Uterus (tissue), 4 donors: ENCODE data around the gene CDKL4. TPM values are rescaled to one million over a fixed set of nuclear protein-coding genes. Genes with fewer than 3 reads are reported as not detected.
"Not testable (repeated sequence)": the region's sequence is repeated elsewhere in the genome, so short reads cannot be mapped to it uniquely, and the experiment has no call there.

Experiments used
- DNase-seq, 2 donors: peaks; one replicate each; pipeline ENCODE4 v3.0.0-alpha.2; 2019 to 2020
- H3K27ac ChIP-seq, 2 donors: fragments of 200-600 bp; sonication (generic); 1 replicate in 1 of 2; 2 replicates in 1 of 2; pipeline ENCODE4 v1.5.1; 2016 to 2018
- H3K27me3 ChIP-seq, 2 donors: fragments of 200-600 bp; sonication (generic); one replicate each; pipeline ENCODE4 v1.5.1; 2018 to 2019; ENCODE audit warnings: control low read depth in 1 of 2
- H3K36me3 ChIP-seq, 2 donors: fragments of 200-600 bp; sonication (generic); one replicate each; pipeline ENCODE4 v1.5.1; 2019; ENCODE audit warnings: control low read depth in 1 of 2
- H3K4me1 ChIP-seq, 2 donors: fragments of 200-600 bp; sonication (generic); one replicate each; pipeline ENCODE4 v1.5.1; 2018 to 2019; ENCODE audit warnings: control low read depth in 1 of 2
- H3K4me3 ChIP-seq, 2 donors: fragments of 200-600 bp; sonication (generic); 1 replicate in 1 of 2; 2 replicates in 1 of 2; pipeline ENCODE4 v1.5.1; 2018 to 2019; ENCODE audit warnings: mild to moderate bottlenecking in 1 of 2
- H3K9me3 ChIP-seq, 2 donors: fragments of 200-600 bp; sonication (generic); one replicate each; pipeline ENCODE4 v1.5.1; 2019; ENCODE audit warnings: control low read depth in 1 of 2
- POLR2A ChIP-seq, 2 donors: fragments of 450-650 bp; IDR thresholded peaks; one replicate each; pipeline ENCODE4 v1.6.1; 2016; ENCODE audit warnings: antibody characterized with exemption in 2 of 2, mild to moderate bottlenecking in 1 of 2, moderate library complexity in 1 of 2
- intact Hi-C: fragments of 100-400 bp; cut with DNase I; formaldehyde crosslinking; loops from one replicate; pipeline ENCODE4 v1.15.1; 2023; ENCODE audit warnings: low total_unique reads
- total RNA-seq, 4 donors: library from RNA; depleted of rRNA in 3 of 4; stranded (reverse); fragments of >200 nt in 3 of 4; gene quantifications; one replicate each; pipeline versions ENCODE4 v1.1.0 to v1.2.4, GENCODE V29; 2014 to 2023
- TF ChIP-seq, protein P1 (sequence below), 4 experiments: fragments of 200-600 bp in 2 of 4; fragments of 450-650 bp in 2 of 4; sonication (generic) in 2 of 4; IDR thresholded peaks; one replicate each; pipeline ENCODE4 v1.5.1; 2016 to 2019; ENCODE audit warnings: antibody characterized with exemption in 4 of 4, mild to moderate bottlenecking in 2 of 4, moderate library complexity in 1 of 4
- donor health status: DM: yes; HTN: yes; CAD: no.

CDKL4 gene
- total RNA-seq, 4 donors from 2014 or later: 0.59 to 3.2 (median 2.1) TPM; not detected in 1

DNA sequence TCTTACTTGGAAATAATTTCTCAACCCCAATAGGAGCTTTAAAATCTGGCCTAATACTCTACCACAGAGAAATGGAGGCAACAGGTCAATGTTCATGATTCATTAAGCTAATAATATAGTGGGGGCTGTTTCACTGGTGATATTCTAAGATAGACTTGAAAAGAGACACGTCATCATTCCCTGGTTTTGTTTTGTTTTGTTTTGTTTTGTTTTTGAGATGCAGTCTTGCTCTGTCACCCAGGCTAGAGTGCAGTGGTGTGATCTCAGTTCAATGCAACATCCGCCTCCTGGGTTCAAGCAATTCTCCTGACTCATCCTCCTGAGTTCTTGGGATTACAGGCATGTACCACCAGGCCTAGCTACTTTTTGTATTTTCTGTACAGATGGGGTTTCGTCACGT lies 85.4 kb downstream of the CDKL4 start:
- Histone ChIP-seq H3K27ac (no peak overlapping the region), H3K36me3 (no peaks in the 10 kb centered on the region), H3K4me1 (no peaks in the 10 kb centered on the region), H3K9me3 (no peaks in the 10 kb centered on the region), H3K27me3 (no peaks in the 10 kb centered on the region), H3K4me3 (no peak overlapping the region)
- TF ChIP-seq, protein P1, sequence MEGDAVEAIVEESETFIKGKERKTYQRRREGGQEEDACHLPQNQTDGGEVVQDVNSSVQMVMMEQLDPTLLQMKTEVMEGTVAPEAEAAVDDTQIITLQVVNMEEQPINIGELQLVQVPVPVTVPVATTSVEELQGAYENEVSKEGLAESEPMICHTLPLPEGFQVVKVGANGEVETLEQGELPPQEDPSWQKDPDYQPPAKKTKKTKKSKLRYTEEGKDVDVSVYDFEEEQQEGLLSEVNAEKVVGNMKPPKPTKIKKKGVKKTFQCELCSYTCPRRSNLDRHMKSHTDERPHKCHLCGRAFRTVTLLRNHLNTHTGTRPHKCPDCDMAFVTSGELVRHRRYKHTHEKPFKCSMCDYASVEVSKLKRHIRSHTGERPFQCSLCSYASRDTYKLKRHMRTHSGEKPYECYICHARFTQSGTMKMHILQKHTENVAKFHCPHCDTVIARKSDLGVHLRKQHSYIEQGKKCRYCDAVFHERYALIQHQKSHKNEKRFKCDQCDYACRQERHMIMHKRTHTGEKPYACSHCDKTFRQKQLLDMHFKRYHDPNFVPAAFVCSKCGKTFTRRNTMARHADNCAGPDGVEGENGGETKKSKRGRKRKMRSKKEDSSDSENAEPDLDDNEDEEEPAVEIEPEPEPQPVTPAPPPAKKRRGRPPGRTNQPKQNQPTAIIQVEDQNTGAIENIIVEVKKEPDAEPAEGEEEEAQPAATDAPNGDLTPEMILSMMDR (IDR thresholded peaks at IDR 0.05): no peak
- no peak for TF ChIP-seq POLR2A (IDR thresholded peaks at IDR 0.05)
- no peak for DNase-seq
- intact Hi-C loops: no loop called here

DNA sequence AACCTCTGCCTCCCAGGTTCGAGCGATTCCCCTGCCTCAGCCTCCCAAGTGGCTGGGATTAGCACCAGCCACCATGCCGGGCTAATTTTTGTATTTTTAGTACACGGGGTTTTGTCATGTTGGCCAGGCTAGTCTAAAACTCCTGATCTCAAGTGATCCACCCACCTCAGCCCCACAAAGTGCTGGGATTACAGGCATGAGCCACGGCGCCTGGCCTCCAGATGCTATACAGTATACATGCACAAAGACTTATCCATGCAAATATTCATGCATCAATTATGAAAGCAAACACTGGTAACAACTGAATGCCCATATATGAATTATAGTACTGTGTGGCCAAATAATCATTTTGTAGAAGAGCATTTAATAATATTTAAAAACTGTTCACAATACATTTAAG lies 86.9 kb downstream of the CDKL4 start:
- DNase-seq: no peak
- Histone ChIP-seq H3K9me3 (no peaks in the 10 kb centered on the region), H3K4me3 (no peak overlapping the region), H3K27ac (no peak overlapping the region), H3K36me3 (no peaks in the 10 kb centered on the region), H3K27me3 (no peaks in the 10 kb centered on the region), H3K4me1 (no peaks in the 10 kb centered on the region)
- intact Hi-C loops: no loop called here
- TF ChIP-seq POLR2A (IDR thresholded peaks at IDR 0.05): no peak
- TF ChIP-seq, protein P1 (IDR thresholded peaks at IDR 0.05): no peak

DNA sequence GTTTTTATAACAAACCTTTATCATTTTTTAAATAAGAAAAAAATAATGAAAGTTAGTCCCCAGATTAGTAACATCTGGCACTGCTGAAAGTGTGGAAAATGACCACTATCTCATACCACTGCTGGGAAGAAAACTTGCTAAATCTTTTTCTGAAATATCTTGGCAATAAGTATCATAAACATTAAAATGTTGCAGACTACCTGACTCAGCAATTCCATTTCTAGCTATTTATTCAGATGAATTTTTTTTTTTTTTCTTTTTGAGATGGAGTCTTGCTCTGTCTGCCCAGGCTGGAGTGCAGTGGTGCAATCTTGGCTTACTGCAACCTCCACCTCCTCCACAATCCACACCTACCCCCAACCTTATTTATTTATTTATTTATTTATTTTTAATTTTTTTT lies 87.7 kb downstream of the CDKL4 start:
- Histone ChIP-seq H3K27me3 (no peaks in the 10 kb centered on the region), H3K9me3 (no peaks in the 10 kb centered on the region), H3K27ac (no peak overlapping the region), H3K4me3 (no peak overlapping the region), H3K36me3 (no peaks in the 10 kb centered on the region), H3K4me1 (no peaks in the 10 kb centered on the region)
- TF ChIP-seq POLR2A (IDR thresholded peaks at IDR 0.05): no peak
- TF ChIP-seq, protein P1 (IDR thresholded peaks at IDR 0.05): no peak
- intact Hi-C loops: no loop called here
- DNase-seq: no peak

DNA sequence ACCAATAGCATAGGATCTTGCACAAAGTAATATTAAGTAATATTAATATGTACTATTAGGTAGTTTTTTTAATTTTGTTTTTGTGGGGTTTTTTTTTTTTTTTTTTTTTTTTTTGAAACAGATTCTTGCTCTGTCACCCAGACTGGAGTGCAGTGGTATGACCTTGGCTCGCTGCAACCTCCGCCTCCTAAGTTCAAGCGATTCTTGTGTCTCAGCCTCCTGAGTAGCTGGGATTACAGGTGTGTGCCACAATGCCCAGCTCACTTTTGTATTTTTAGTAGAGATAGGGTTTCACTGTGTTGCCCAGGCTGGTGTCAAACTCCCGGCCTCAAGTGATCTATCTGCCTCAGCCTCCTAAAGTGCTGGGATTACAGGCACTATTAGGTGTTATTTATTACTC lies 88.2 kb downstream of the CDKL4 start:
- H3K27ac ChIP-seq, H3K36me3 ChIP-seq, H3K4me3 ChIP-seq, H3K4me1 ChIP-seq, intact Hi-C loops, H3K27me3 ChIP-seq, H3K9me3 ChIP-seq, DNase-seq: not testable (repeated sequence)

DNA sequence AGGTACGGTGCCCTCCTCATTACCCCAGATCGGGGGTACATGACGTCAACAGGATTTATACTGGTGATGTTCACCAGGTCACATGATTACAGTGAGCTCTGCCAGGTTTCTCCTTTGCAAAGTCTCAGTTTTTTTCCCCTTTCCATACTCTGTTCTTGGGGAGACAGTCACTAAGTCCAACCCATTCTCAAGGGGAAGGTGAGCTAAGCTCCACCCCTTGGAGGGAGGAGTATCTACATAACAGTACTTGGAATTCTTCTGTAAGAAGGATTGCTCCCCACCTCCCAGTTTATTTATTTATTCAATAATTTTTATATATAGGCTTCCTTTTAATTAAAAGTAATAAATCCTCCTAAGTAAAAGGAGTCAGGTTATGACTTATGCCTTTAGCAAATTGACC lies 88.8 kb downstream of the CDKL4 start:
- intact Hi-C loops: no loop called here
- Histone ChIP-seq H3K36me3 (no peaks in the 10 kb centered on the region), H3K9me3 (no peaks in the 10 kb centered on the region), H3K4me3 (no peak overlapping the region), H3K27me3 (no peaks in the 10 kb centered on the region), H3K27ac (no peak overlapping the region), H3K4me1 (no peaks in the 10 kb centered on the region)
- DNase-seq: no peak
- TF ChIP-seq POLR2A (IDR thresholded peaks at IDR 0.05): no peak
- TF ChIP-seq, protein P1 (IDR thresholded peaks at IDR 0.05): no peak

DNA sequence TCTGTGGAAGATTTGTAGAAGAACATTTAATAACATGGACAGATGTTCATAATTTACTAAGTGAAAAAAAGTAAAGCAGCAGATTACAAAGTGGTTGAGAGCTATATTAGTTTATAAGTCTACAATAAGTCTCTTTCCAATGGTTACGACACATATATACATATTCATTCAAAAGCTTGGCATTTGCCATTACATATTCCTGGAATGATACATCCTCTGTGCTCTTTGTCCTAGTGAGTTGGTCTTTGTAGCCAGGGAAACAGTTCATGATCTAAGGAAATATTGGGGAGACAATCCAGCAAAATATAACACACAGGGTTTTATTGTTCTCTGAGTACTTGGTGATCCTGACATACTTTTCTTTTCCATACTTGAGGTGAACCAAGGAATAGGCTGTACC lies 90.5 kb downstream of the CDKL4 start:
- no peak for DNase-seq
- TF ChIP-seq, protein P1 (IDR thresholded peaks at IDR 0.05): no peak
- TF ChIP-seq POLR2A (IDR thresholded peaks at IDR 0.05): no peak
- Histone ChIP-seq H3K9me3 (no peaks in the 10 kb centered on the region), H3K36me3 (no peaks in the 10 kb centered on the region), H3K27me3 (no peaks in the 10 kb centered on the region), H3K4me1 (no peaks in the 10 kb centered on the region), H3K27ac (no peak overlapping the region), H3K4me3 (no peak overlapping the region)
- intact Hi-C loops: no loop called here
